Lung (tissue), 12 donors: ENCODE measurements around the gene COL9A3. TPM values are rescaled to one million over a fixed set of nuclear protein-coding genes. Genes with fewer than 3 reads are reported as not detected.

ENCODE experiments used
- ATAC-seq: fragments of 200-7000 bp; cut with Tn5 transposase; one replicate; pipeline ENCODE4 v1.9.1; 2020; ENCODE audit warnings: moderate number of reproducible peaks; ENCODE audit not compliant: insufficient read depth, low FRiP score
- DNase-seq, 3 donors: peaks; one replicate each; pipeline ENCODE4 v3.0.0-alpha.2; 2013 to 2017
- H3K27ac ChIP-seq, 2 donors: one replicate each; pipeline ENCODE4 v1.5.1; 2013; ENCODE audit warnings: mild to moderate bottlenecking in 2 of 2, moderate library complexity in 2 of 2, control low read depth in 1 of 2, inconsistent platforms in 1 of 2, low read depth in 1 of 2, low read length in 1 of 2
- H3K27me3 ChIP-seq, 3 donors: one replicate each; pipeline ENCODE4 v1.5.1; 2013; ENCODE audit warnings: low read length in 2 of 3; ENCODE audit not compliant: control insufficient read depth in 3 of 3, insufficient read depth in 3 of 3
- H3K36me3 ChIP-seq, 4 donors: one replicate each; pipeline ENCODE4 v1.5.1; 2013; ENCODE audit warnings: low read length in 4 of 4, mild to moderate bottlenecking in 1 of 4, moderate library complexity in 1 of 4; ENCODE audit not compliant: control insufficient read depth in 4 of 4, insufficient read depth in 4 of 4
- H3K4me1 ChIP-seq, 5 donors: one replicate each; pipeline ENCODE4 v1.5.1; 2013; ENCODE audit warnings: low read length in 5 of 5, mild to moderate bottlenecking in 2 of 5, moderate library complexity in 1 of 5; ENCODE audit not compliant: control insufficient read depth in 5 of 5, insufficient read depth in 5 of 5
- H3K4me3 ChIP-seq: one replicate; pipeline ENCODE4 v1.5.1; 2013; ENCODE audit warnings: mild to moderate bottlenecking, control low read depth, moderate library complexity
- H3K9ac ChIP-seq, 2 donors: one replicate each; pipeline ENCODE4 v1.5.1; 2013; ENCODE audit warnings: low read length in 2 of 2, control low read depth in 1 of 2; ENCODE audit not compliant: insufficient read depth in 1 of 2
- H3K9me3 ChIP-seq, 4 donors: one replicate each; pipeline ENCODE4 v1.5.1; 2013; ENCODE audit warnings: low read length in 3 of 4, mild to moderate bottlenecking in 1 of 4, moderate library complexity in 1 of 4; ENCODE audit not compliant: control insufficient read depth in 4 of 4, insufficient read depth in 3 of 4
- CTCF ChIP-seq: IDR thresholded peaks from 2 replicates; pipeline ENCODE4 v1.5.1; 2012; ENCODE audit warnings: mild to moderate bottlenecking; ENCODE audit errors: control extremely low read depth, extremely low read depth
- WGBS, 2 donors: extraction: QIAGEN DNeasy Blood & Tissue Kit; methylation state at CpG; one replicate each; pipeline ENCODE4 v1.1.7; 2013; 5-methylcytosine and 5-hydroxymethylcytosine counted together
- polyA plus RNA-seq, 2 donors: library from polyadenylated mRNA; stranded (reverse); fragments of 200-250 nt; gene quantifications; one replicate each; pipeline ENCODE4 v1.2.1, GENCODE V29; 2013
- total RNA-seq, 2 donors: library from RNA; depleted of rRNA in 1 of 2; stranded (reverse); fragments of >200 nt in 1 of 2; gene quantifications; one replicate each; pipeline ENCODE4 v1.2.1, GENCODE V29; 2014 to 2021
- donor health status: control.
- donor health status: control.
- donor health status: Bipolar disorder and iron deficiency.
- donor health status: healthy.
- donor health status: DM: yes; HTN: yes; CAD: no.

COL9A3 gene
- total and polyA plus RNA-seq, 4 donors, result 0.55 to 26.1 (median 4.0) TPM

- TF ChIP-seq CTCF, result no peak
- Histone ChIP-seq H3K4me3 (peak overlapping the region; percentile 0), H3K9ac (peak overlapping the region in 1 of 2 donors; percentile 4), H3K9me3 (no peaks in the 10 kb centered on the region), H3K36me3 (peaks cover 0 to 15% (median 5%) of the 10 kb centered on the region in 4 donors), H3K27ac (peak overlapping the region; percentile 69 to 83), H3K4me1 (peaks cover 0 to 34% (median 8%) of the 10 kb centered on the region in 5 donors), H3K27me3 (no peaks in the 10 kb centered on the region)
- ATAC-seq, result no peak
- 60 to 68% methylated on average over 7 of the region's 7 CpGs for WGBS, 2 donors
- DNase-seq, result no peak
Observed at GRCh38 chr20:62793757-62794006, 23.2 kb upstream of the COL9A3 start.

- H3K4me1 ChIP-seq, result peaks cover 0 to 34% (median 8%) of the 10 kb centered on the region in 5 donors
Observed at GRCh38 chr20:62794007-62794724, 22.7 kb upstream of the COL9A3 start.

GRCh38 chr20:62795023-62795761 lies 21.7 kb upstream of the COL9A3 start:
- peaks cover 0 to 34% (median 8%) of the 10 kb centered on the region in 5 donors for H3K4me1 ChIP-seq
- peak overlapping the region; percentile 85 to 88 for H3K27ac ChIP-seq
- H3K4me3 ChIP-seq, result peak overlapping the region; percentile 40
- no peaks in the 10 kb centered on the region for H3K9me3 ChIP-seq
- TF ChIP-seq CTCF, result no peak
- H3K9ac ChIP-seq, result no peak overlapping the region
- WGBS, 2 donors, result 0 to 1% methylated on average over 68 of the region's 68 CpGs
- peaks cover 0 to 17% (median 11%) of the 10 kb centered on the region in 4 donors for H3K36me3 ChIP-seq
- H3K27me3 ChIP-seq, result no peaks in the 10 kb centered on the region
- peak; percentile 54 to 58 (median 55) for DNase-seq
- ATAC-seq, result no peak

More at GRCh38 chr20:62794007-62794724, 22.7 kb upstream of the COL9A3 start:
- Histone ChIP-seq H3K27me3 (no peaks in the 10 kb centered on the region), H3K36me3 (peaks cover 0 to 17% (median 8%) of the 10 kb centered on the region in 4 donors), H3K9ac (peak overlapping the region in 1 of 2 donors; percentile 23), H3K9me3 (no peaks in the 10 kb centered on the region), H3K27ac (peak overlapping the region; percentile 88 to 91), H3K4me3 (peak overlapping the region; percentile 11)
- TF ChIP-seq CTCF, result no peak
- DNase-seq, result peak; percentile 97 to 98 (median 98)
- 1 to 4% methylated on average over 35 to 69 of the region's 69 CpGs for WGBS, 2 donors
- ATAC-seq, result peak; percentile 92
